HG02852 (cell line): ENCODE results near the gene UCP2.
"Not testable (repeated sequence)": the region's sequence is repeated elsewhere in the genome, so short reads cannot be mapped to it uniquely, and the experiment has no call there.

Experiments used
- ATAC-seq: cut with Tn5 transposase; IDR thresholded peaks from one replicate; pipeline ENCODE4 v1.9.1; 2021; ENCODE audit warnings: mild to moderate bottlenecking, moderate library complexity; ENCODE audit not compliant: unreplicated experiment

The UCP2 gene

DNA sequence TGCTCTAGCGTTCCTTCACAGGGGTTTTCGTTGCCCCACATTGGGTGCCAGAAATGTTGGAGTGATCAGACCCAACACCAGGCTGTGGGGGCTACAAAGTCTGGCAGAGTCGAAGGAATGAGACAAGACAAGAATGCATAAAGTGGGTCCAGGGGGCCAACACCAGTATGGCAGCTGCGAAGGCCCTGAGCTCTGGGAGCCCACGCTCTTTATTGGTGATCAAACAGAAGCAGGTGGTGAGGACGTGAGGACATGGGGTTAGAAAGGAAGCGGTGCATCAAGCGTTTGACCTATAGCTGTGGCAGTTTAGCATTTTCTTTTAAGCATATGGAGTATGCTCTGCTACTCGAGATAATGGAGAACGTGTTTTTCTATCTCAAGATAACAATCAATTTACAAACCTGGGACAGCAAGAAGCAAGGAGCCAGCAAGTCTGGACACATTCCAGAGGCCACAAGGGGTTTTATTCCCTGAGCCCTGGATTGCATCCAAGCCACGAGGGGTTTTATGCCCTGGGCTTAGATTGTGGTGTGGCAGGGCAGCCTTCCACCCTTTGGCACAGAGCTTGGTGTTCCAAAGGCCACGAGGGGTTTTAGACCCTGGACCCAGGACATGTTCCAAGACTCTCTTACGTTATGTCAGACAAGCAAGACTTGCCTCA is 35.7 kb downstream of the UCP2 start:
- no peak for ATAC-seq

DNA sequence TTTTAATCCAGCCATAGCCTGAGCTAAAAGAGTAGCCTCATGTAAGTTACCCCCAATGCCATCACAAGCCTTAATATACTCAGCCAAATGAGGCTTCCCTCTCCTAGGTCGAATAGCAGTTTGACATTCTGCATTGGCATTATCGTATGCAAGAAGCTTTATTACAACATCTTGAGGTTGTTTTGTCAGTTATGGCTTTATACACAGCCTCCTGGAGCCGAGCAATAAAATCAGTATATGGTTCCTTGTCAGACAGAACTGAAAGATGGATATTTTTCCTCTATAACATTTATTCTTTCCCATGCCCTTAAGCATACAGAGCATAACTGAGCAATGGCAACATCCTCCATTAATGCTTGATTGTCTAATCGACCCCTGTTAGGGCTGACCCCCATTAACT is 37.2 kb downstream of the UCP2 start:
- ATAC-seq = no peak

DNA sequence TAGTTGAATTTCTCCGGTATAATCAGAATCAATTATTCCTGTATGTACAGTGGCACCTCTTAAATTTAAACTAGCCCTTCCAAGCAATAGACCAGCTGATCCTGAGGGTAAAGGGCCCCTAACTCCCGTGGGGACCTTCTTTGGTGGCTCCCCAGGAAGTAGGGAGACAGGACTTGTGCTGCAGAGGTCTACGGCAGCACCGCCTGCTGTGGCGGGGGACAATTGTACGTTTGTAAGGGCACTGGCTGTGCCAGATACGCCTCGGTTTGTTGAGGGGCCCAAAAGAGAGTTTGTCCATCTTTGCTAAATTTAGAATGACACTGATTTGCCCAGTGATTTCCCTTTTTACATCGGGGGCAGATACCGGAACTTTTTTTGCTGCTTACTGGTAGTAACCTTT is 37.7 kb downstream of the UCP2 start:
- ATAC-seq = no peak

DNA sequence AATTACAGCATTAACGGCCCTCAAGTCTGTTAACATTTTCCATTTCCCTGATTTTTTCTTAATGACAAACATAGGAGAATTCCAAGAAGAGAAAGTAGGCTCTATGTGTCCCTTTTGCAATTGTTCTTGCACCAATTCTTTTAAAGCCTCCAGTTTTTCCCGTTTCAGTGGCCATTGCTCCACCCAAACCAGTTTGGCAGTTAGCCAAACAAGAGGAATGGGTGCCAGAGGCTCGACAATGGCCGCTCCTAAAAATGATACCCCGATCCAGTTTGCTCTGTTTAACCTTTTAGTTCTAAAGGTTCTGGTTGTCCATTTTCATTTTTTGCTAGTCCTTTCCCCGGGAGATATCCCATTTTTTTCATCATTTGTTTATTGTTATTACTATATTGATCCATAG is 38.6 kb downstream of the UCP2 start:
- ATAC-seq = no peak

DNA sequence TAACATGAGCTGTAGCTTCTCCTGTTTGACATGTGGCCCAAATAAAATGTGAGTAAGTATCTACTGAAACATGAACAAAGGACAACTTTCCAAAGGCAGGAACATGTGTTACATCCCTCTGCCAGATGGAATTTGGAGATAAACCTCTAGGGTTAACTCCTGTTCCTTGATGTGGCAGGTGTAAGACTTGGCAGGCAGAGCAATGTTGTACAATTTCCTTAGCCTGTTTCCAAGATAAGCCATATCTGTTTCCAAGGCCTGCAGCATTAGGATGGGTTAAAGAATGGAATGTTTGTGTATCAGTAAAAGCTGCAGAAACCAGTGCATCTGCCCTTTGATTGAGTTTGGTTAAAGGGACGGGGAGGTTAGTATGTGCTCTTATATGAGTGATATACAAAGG is 40.6 kb downstream of the UCP2 start:
- no peak for ATAC-seq

DNA sequence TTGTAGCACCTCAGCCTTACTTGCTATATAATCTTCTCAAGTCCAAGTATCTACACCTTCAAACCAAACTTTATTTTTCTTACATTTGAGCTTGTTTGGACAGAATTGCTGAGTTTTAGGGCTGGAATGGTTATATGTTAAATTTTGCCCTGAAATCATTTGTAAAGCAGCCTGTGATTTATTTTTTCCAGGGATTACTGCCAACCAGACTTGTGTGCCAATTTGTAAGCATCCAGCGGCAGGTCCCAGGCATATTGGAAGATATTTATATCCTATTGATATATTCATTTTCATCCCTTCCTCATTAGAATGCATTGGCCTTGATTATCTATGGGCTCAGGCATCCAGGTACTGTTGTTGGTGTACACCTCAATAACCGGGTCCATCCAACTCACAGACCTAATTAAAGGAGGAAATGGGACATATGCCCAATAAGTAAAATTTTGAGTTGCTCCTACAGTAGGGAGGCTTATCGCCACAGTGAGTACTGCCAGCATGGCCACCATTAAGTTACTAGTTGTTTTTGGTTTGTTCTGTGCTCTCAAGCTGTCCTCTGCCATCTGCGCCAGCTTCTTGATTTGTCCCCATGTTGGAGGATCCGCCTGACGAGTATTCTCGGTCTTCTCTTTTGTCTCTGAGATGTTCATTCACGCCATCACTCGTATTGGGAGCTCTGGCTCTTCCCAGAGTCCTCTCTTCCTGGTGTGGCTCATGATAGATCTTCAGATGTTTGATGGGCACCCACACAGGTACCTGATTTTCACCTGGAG is 41.7 kb downstream of the UCP2 start:
- ATAC-seq = no peak

DNA sequence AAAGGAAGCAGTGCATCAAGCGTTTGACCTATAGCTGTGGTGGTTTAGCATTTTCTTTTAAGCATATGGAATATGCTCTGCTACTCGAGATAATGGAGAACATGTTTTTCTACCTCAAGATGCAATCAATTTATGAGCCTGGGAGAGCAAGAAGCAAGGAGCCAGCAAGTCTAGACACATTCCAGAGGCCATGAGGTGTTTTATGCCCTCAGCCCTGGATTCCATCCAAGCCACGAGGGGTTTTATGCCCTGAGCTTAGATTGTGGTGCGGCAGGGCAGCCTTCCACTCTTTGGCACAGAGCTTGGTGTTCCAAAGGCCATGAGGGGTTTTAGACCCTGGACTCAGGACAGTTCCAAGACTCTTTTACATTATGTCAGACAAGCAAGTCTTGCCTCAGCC is 43.5 kb downstream of the UCP2 start:
- ATAC-seq = no peak

- ATAC-seq = not testable (repeated sequence)
Measured at GRCh38 chr11:73936047-73936446, 46.6 kb downstream of the UCP2 start.

DNA sequence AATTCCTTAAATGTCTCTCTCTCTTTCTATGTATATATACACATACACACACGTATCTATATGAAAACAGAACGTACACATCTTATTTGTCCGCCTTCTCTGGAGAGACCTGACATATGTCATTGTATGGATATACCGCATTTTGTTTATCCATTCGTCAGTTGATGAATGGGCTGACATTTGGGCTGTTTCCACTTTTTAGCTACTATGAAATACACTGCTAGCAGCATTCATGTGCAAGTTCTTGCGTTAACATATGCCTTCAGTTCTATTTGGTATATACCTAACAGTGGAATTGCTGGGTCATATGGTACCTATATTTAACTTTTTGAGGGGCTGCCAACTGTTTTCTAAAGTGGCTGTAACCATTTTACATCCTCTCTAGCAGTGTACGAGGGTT is 49.9 kb downstream of the UCP2 start:
- ATAC-seq = no peak

DNA sequence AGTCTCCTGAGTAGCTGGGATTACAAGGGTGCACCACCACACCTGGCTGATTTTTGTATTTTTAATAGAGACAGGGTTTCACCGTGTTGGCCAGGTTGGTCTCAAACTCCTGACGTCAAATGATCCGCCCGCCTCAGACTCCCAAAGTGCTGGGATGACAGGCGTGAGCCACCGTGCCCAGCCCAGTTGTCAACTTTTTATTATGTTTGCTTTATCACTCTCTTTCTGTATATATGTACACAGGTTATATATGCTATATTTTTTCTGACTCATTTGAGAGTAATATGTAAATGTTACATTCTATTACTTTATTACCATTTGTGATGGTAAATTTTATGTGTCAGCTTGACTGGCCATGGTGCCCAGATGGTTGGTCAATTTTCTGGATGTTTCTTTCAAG is 50.7 kb downstream of the UCP2 start:
- ATAC-seq = no peak

DNA sequence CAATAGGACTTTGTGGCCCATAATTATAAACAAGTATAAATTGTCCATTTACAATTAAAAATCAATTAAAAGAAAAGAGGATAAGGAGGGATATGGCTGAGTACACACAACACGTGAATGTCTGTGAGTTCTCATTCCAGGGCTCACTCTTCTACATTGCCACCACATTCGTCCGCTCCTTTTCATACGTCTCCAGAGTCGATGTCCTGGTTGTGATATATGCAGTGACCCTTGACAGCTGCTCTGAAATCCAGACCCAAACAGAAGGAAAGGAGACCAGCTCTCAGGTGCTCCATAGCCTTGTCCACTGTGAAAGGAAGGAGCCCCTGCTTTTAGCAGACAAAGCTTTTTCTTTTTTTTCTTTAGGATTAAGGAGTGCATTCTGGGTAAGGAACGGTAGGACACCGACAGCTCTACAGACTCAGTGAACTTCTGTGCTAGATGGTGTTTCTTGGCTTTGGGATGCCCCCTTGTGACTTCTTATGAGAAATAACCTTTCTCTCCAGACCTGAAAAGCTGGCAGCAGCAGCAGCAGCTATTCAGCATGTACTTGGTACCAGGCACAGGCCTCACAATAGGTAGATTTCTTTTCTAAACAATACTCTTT is 51.5 kb downstream of the UCP2 start:
- ATAC-seq = no peak

GRCh38 chr11:73929388-73929787 is 53.3 kb downstream of the UCP2 start:
- ATAC-seq = no peak
